ENCODE data around the gene OPTC.

- no peak for TF ChIP-seq CTCF (IDR thresholded peaks at IDR 0.05; ENCODE audit: insufficient read depth, low read length, poor library complexity, severe bottlenecking)
- TF ChIP-seq EZH2phosphoT487 (conservative IDR thresholded peaks at IDR 0.05; ENCODE audit: low read length), result no peak
These were observed 45.4 kb upstream of the OPTC start for GRCh38 chr1:203448521-203449061.

All from SU-DHL-6 (cell line).